ENCODE data around the gene UBALD1. TPM values are rescaled to one million over a fixed set of nuclear protein-coding genes. Genes with fewer than 3 reads are reported as not detected.
"Not testable (repeated sequence)": the region's sequence is repeated elsewhere in the genome, so short reads cannot be mapped to it uniquely, and the experiment has no call there.

Gene UBALD1
- total and polyA plus RNA-seq, 2 donors (not counting 1 experiment from before 2014, with no cell fraction given) = 25.6 to 31.7 TPM

DNA sequence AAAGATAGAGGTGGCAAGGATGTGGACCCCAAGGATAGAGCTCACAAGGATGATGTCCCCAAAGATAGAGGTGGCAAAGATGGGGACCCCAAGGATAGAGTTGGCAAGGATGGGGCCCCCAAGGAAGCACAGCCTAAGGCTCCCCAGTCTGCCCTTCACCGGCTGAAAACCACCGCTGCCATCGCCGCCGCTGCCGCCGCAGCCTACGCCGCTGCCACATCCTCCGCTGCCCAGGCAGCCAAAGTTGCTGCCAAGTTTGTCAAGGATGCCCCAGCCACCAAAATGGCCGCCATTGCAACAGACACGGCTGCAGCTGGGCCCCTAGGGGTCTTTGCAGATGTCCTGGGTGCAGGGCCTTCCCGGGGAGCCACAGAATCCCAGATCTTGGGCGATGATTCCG is 38.7 kb downstream of the UBALD1 start:
- H3K9me3 Mint-ChIP-seq (ENCODE audit: insufficient read depth) = no peaks in the 10 kb centered on the region
- ChIA-PET CTCF (interaction anchor here (0.9 kb wide), 1 partner anchor 10 kb away, joined by 4 read pairs; no protein-coding TSS in a partner anchor), POLR2A (no interaction called here)
- Histone ChIP-seq H3K27me3 (replicated peaks in 1 of 4; ENCODE audit: control extremely low read depth in 1 of 4, control insufficient read depth in 3 of 4, insufficient read depth in 4 of 4, low read length in 3 of 4) (no peaks in the 10 kb centered on the region), H3K79me2 (ENCODE audit: control insufficient read depth, insufficient read depth, low read length) (no peaks in the 10 kb centered on the region), H3K9me3 (ENCODE audit: control extremely low read depth in 1 of 3, control insufficient read depth in 2 of 3, insufficient read depth in 1 of 3, low read length in 2 of 3) (no peaks in the 10 kb centered on the region), H3K4me1 (ENCODE audit: control insufficient read depth in 2 of 2, insufficient read depth in 2 of 2, low read length in 2 of 2) (no peaks in the 10 kb centered on the region), H3K27ac (ENCODE audit: low read length in 2 of 2) (no peak overlapping the region), H3K4me3 (ENCODE audit: control extremely low read depth in 1 of 5, extremely low read depth in 1 of 5, insufficient read depth in 1 of 5, low read depth in 2 of 5, low read length in 4 of 5) (no peak overlapping the region), H3K4me2 (replicated peaks; ENCODE audit: low read depth, low read length, poor library complexity, severe bottlenecking) (no peak overlapping the region), H3K36me3 (replicated peaks in 1 of 2; ENCODE audit: control extremely low read depth in 1 of 2, control insufficient read depth in 1 of 2, extremely low read depth in 1 of 2, insufficient read depth in 2 of 2, low read length in 1 of 2) (no peaks in the 10 kb centered on the region), H2AFZ (ENCODE audit: insufficient read depth, low read depth, low read length, poor library complexity, severe bottlenecking) (no peak overlapping the region), H4K20me1 (ENCODE audit: control insufficient read depth, insufficient read depth, low read length, poor library complexity, severe bottlenecking) (no peaks in the 10 kb centered on the region), H3K9ac (ENCODE audit: low read length) (no peak overlapping the region)
- TF ChIP-seq EZH2 (IDR thresholded peaks at IDR 0.05; ENCODE audit: borderline replicate concordance, insufficient read depth, low read depth, low read length, poor library complexity, severe bottlenecking) (no peak), CTCF (IDR thresholded peaks at IDR 0.05) (no peak)
- peaks cover 4% of the 10 kb centered on the region for H3K27me3 Mint-ChIP-seq
- H3K27ac Mint-ChIP-seq = no peak overlapping the region
- ATAC-seq (ENCODE audit: low read depth) (no peak), DNase-seq (no peak)
- H3K4me3 Mint-ChIP-seq = no peak overlapping the region
- intact Hi-C loops (cut with micrococcal nuclease) = no loop called here
- H3K4me1 Mint-ChIP-seq = no peaks in the 10 kb centered on the region
- WGBS (ENCODE audit: insufficient coverage) = 97% methylated on average over 15 of the region's 15 CpGs

DNA sequence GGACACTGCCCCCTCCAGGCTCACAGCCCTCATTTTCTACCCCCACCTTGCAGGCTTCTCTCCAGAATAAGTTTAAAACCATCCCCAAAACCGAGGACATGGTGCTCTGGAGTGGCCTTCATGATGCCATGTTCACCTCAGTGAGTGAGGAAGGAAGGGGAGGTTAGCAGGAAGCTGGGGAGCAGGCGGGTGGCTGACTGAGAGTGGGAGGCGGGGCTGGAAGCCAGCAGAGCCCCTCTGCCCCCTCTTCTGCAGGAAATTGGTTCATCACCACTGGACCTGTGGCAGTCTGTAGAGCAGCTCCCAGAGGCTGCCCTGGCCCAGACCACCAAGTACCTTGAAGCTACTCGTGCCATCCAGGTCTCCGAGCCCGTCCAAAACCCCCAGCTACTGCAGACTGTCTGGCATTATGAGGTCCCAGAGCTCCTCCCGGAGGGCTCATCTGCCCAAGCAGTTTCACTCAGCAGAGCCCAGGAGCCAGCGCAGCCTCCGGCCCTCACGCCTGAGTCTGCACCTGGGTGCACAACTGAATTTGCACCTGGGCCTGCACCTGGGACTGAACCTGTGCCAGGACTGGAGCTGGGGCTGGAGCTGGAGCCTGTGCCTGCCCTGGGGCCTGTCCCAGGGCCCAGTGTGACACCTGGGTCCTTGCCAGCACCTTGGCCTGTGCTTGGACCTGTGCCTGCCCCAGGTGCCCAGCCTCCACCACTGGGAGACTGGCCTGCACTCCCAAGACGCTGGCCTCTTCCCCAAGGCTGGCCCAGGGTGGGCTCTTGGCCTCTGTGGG is 39.6 kb downstream of the UBALD1 start:
- no peak overlapping the region for H3K4me2 ChIP-seq (replicated peaks; ENCODE audit: low read depth, low read length, poor library complexity, severe bottlenecking)
- no peaks in the 10 kb centered on the region for H3K4me1 ChIP-seq (ENCODE audit: control insufficient read depth in 2 of 2, insufficient read depth in 2 of 2, low read length in 2 of 2)
- no peaks in the 10 kb centered on the region for H3K36me3 ChIP-seq (replicated peaks in 1 of 2; ENCODE audit: control extremely low read depth in 1 of 2, control insufficient read depth in 1 of 2, extremely low read depth in 1 of 2, insufficient read depth in 2 of 2, low read length in 1 of 2)
- peaks cover 4% of the 10 kb centered on the region for H3K27me3 Mint-ChIP-seq
- no peaks in the 10 kb centered on the region for H4K20me1 ChIP-seq (ENCODE audit: control insufficient read depth, insufficient read depth, low read length, poor library complexity, severe bottlenecking)
- H3K27ac Mint-ChIP-seq = no peak overlapping the region
- no peak overlapping the region for H3K27ac ChIP-seq (ENCODE audit: low read length in 2 of 2)
- no peak overlapping the region for H3K4me3 ChIP-seq (ENCODE audit: control extremely low read depth in 1 of 5, extremely low read depth in 1 of 5, insufficient read depth in 1 of 5, low read depth in 2 of 5, low read length in 4 of 5)
- DNase-seq (no peak), ATAC-seq (ENCODE audit: low read depth) (no peak)
- H3K27me3 ChIP-seq (replicated peaks in 1 of 4; ENCODE audit: control extremely low read depth in 1 of 4, control insufficient read depth in 3 of 4, insufficient read depth in 4 of 4, low read length in 3 of 4) = no peaks in the 10 kb centered on the region
- no peaks in the 10 kb centered on the region for H3K4me1 Mint-ChIP-seq
- 50% methylated on average over 10 of the region's 11 CpGs for WGBS (ENCODE audit: insufficient coverage)
- CTCF ChIA-PET = interaction anchor here (0.9 kb wide), 1 partner anchor 11 kb away, joined by 4 read pairs; no protein-coding TSS in a partner anchor
- H2AFZ ChIP-seq (ENCODE audit: insufficient read depth, low read depth, low read length, poor library complexity, severe bottlenecking) = no peak overlapping the region
- H3K9ac ChIP-seq (ENCODE audit: low read length) = no peak overlapping the region
- H3K4me3 Mint-ChIP-seq = no peak overlapping the region
- no peaks in the 10 kb centered on the region for H3K79me2 ChIP-seq (ENCODE audit: control insufficient read depth, insufficient read depth, low read length)
- POLR2A ChIA-PET = no interaction called here
- TF ChIP-seq EZH2 (IDR thresholded peaks at IDR 0.05; ENCODE audit: borderline replicate concordance, insufficient read depth, low read depth, low read length, poor library complexity, severe bottlenecking) (no peak), CTCF (IDR thresholded peaks at IDR 0.05) (no peak)
- H3K9me3 ChIP-seq (ENCODE audit: control extremely low read depth in 1 of 3, control insufficient read depth in 2 of 3, insufficient read depth in 1 of 3, low read length in 2 of 3) = no peaks in the 10 kb centered on the region
- no peaks in the 10 kb centered on the region for H3K9me3 Mint-ChIP-seq (ENCODE audit: insufficient read depth)
- intact Hi-C loops (cut with micrococcal nuclease) = no loop called here

GRCh38 chr16:4573926-4574325 is 40.8 kb downstream of the UBALD1 start:
- DNase-seq; H4K20me1 ChIP-seq (ENCODE audit: control insufficient read depth, insufficient read depth, low read length, poor library complexity, severe bottlenecking); H3K4me3 Mint-ChIP-seq; H3K4me2 ChIP-seq (replicated peaks; ENCODE audit: low read depth, low read length, poor library complexity, severe bottlenecking); H2AFZ ChIP-seq (ENCODE audit: insufficient read depth, low read depth, low read length, poor library complexity, severe bottlenecking); H3K27me3 ChIP-seq (replicated peaks in 1 of 4; ENCODE audit: control extremely low read depth in 1 of 4, control insufficient read depth in 3 of 4, insufficient read depth in 4 of 4, low read length in 3 of 4); intact Hi-C loops (cut with micrococcal nuclease); H3K9ac ChIP-seq (ENCODE audit: low read length); H3K9me3 ChIP-seq (ENCODE audit: control extremely low read depth in 1 of 3, control insufficient read depth in 2 of 3, insufficient read depth in 1 of 3, low read length in 2 of 3); H3K27me3 Mint-ChIP-seq; H3K4me1 ChIP-seq (ENCODE audit: control insufficient read depth in 2 of 2, insufficient read depth in 2 of 2, low read length in 2 of 2); H3K36me3 ChIP-seq (replicated peaks in 1 of 2; ENCODE audit: control extremely low read depth in 1 of 2, control insufficient read depth in 1 of 2, extremely low read depth in 1 of 2, insufficient read depth in 2 of 2, low read length in 1 of 2); H3K79me2 ChIP-seq (ENCODE audit: control insufficient read depth, insufficient read depth, low read length); H3K9me3 Mint-ChIP-seq (ENCODE audit: insufficient read depth); H3K4me1 Mint-ChIP-seq; H3K27ac ChIP-seq (ENCODE audit: low read length in 2 of 2); ATAC-seq (ENCODE audit: low read depth); H3K27ac Mint-ChIP-seq; H3K4me3 ChIP-seq (ENCODE audit: control extremely low read depth in 1 of 5, extremely low read depth in 1 of 5, insufficient read depth in 1 of 5, low read depth in 2 of 5, low read length in 4 of 5): not testable (repeated sequence)
- POLR2A ChIA-PET = interaction anchor here (0.7 kb wide), 1 partner anchor 28 kb away, joined by 4 read pairs; no protein-coding TSS in a partner anchor
- WGBS (ENCODE audit: insufficient coverage) = 84% methylated on average over 5 of the region's 7 CpGs
- CTCF ChIA-PET = interaction anchor here (1.9 kb wide), 1 partner anchor 12 kb away, joined by 9 read pairs; no protein-coding TSS in a partner anchor
